WTC11 (cell line): ENCODE results near the gene SELENOH. TPM values are rescaled to one million over a fixed set of nuclear protein-coding genes. Genes with fewer than 3 reads are reported as not detected.

Experiments
- CBFB ChIP-seq: sonication (generic); formaldehyde crosslinking; IDR thresholded peaks from 2 replicates; pipeline ENCODE4 v1.8.1; 2022; ENCODE audit warnings: mild to moderate bottlenecking, low read depth, missing genetic modification reagents
- CDX4 ChIP-seq: fragments of 250-450 bp; sonication (Bioruptor Pico); IDR thresholded peaks from 2 replicates; pipeline ENCODE4 v1.9.0; 2021; ENCODE audit warnings: moderate library complexity, mild to moderate bottlenecking, inconsistent platforms, borderline replicate concordance
- E2F5 ChIP-seq: sonication (generic); formaldehyde crosslinking; IDR thresholded peaks from 2 replicates; pipeline ENCODE4 v1.8.1; 2022; ENCODE audit warnings: mild to moderate bottlenecking, moderate library complexity, missing genetic modification reagents
- FOXJ3 ChIP-seq: sonication (generic); formaldehyde crosslinking; IDR thresholded peaks from 2 replicates; pipeline ENCODE4 v1.9.0; 2021; ENCODE audit warnings: missing genetic modification reagents, mild to moderate bottlenecking, borderline replicate concordance
- FOXK1 ChIP-seq: sonication (generic); formaldehyde crosslinking; IDR thresholded peaks from 2 replicates; pipeline ENCODE4 v1.8.0; 2022; ENCODE audit warnings: mild to moderate bottlenecking, moderate library complexity, missing genetic modification reagents
- FOXP1 ChIP-seq: sonication (generic); formaldehyde crosslinking; IDR thresholded peaks from 2 replicates; pipeline ENCODE4 v1.8.0; 2022; ENCODE audit warnings: missing genetic modification reagents, mild to moderate bottlenecking, moderate library complexity, borderline replicate concordance
- GABPB1 ChIP-seq: sonication (generic); formaldehyde crosslinking; IDR thresholded peaks from 2 replicates; pipeline ENCODE4 v1.8.1; 2023; ENCODE audit warnings: mild to moderate bottlenecking, missing genetic modification reagents
- GRHL2 ChIP-seq: fragments of 250-450 bp; sonication (Bioruptor Pico); IDR thresholded peaks from 2 replicates; pipeline ENCODE4 v1.8.0; 2022; ENCODE audit warnings: mild to moderate bottlenecking, moderate library complexity; ENCODE audit not compliant: insufficient replicate concordance, severe bottlenecking
- HMGXB4 ChIP-seq: sonication (generic); formaldehyde crosslinking; IDR thresholded peaks from 2 replicates; pipeline ENCODE4 v1.8.1; 2023; ENCODE audit warnings: mild to moderate bottlenecking, moderate library complexity, missing genetic modification reagents
- JAZF1 ChIP-seq: fragments of 250-450 bp; sonication (Bioruptor Pico); IDR thresholded peaks from 2 replicates; pipeline ENCODE4 v1.9.0; 2021; ENCODE audit warnings: moderate library complexity, mild to moderate bottlenecking, inconsistent platforms
- RELA ChIP-seq: sonication (generic); formaldehyde crosslinking; IDR thresholded peaks from 2 replicates; pipeline ENCODE4 v1.8.1; 2022; ENCODE audit warnings: missing genetic modification reagents, mild to moderate bottlenecking, borderline replicate concordance
- SMAD3 ChIP-seq: sonication (generic); formaldehyde crosslinking; IDR thresholded peaks from 2 replicates; pipeline ENCODE4 v1.8.0; 2022; ENCODE audit warnings: missing genetic modification reagents, mild to moderate bottlenecking, borderline replicate concordance
- SMAD4 ChIP-seq: sonication (generic); formaldehyde crosslinking; IDR thresholded peaks from 2 replicates; pipeline ENCODE4 v1.8.0; 2022; ENCODE audit warnings: mild to moderate bottlenecking, missing genetic modification reagents
- STAT6 ChIP-seq: sonication (generic); formaldehyde crosslinking; conservative IDR thresholded peaks from 2 replicates; pipeline ENCODE4 v1.8.1; 2023; ENCODE audit warnings: mild to moderate bottlenecking, low read depth, missing genetic modification reagents, moderate library complexity
- ZBTB43 ChIP-seq: sonication (generic); formaldehyde crosslinking; IDR thresholded peaks from 2 replicates; pipeline ENCODE4 v1.8.1; 2023; ENCODE audit warnings: mild to moderate bottlenecking, missing genetic modification reagents
- ZNF281 ChIP-seq: sonication (generic); formaldehyde crosslinking; IDR thresholded peaks from 2 replicates; pipeline ENCODE4 v1.8.0; 2023; ENCODE audit warnings: mild to moderate bottlenecking, missing genetic modification reagents
- ZNF512 ChIP-seq: sonication (generic); formaldehyde crosslinking; IDR thresholded peaks from 2 replicates; pipeline ENCODE4 v1.8.1; 2022; ENCODE audit warnings: missing genetic modification reagents, borderline replicate concordance
- ZNF671 ChIP-seq: fragments of 250-450 bp; sonication (Bioruptor Pico); IDR thresholded peaks from 2 replicates; pipeline ENCODE4 v1.8.0; 2021; ENCODE audit warnings: mild to moderate bottlenecking
- total RNA-seq: library from RNA; stranded (reverse); gene quantifications from 3 replicates; pipeline ENCODE4 v1.2.3, GENCODE V29; 2021
- TF ChIP-seq, protein P1 (sequence below): sonication (generic); formaldehyde crosslinking; IDR thresholded peaks from 2 replicates; pipeline ENCODE4 v1.8.1; 2022; ENCODE audit warnings: low read depth, mild to moderate bottlenecking, moderate library complexity, missing genetic modification reagents, borderline replicate concordance
- TF ChIP-seq, protein P2 (sequence below): fragments of 250-450 bp; sonication (Bioruptor Pico); IDR thresholded peaks from 2 replicates; pipeline ENCODE4 v1.9.0; 2021; ENCODE audit warnings: mild to moderate bottlenecking

Gene SELENOH
- total RNA-seq, 1 experiment from 2014 or later = 251 TPM

- TF ChIP-seq, protein P1, sequence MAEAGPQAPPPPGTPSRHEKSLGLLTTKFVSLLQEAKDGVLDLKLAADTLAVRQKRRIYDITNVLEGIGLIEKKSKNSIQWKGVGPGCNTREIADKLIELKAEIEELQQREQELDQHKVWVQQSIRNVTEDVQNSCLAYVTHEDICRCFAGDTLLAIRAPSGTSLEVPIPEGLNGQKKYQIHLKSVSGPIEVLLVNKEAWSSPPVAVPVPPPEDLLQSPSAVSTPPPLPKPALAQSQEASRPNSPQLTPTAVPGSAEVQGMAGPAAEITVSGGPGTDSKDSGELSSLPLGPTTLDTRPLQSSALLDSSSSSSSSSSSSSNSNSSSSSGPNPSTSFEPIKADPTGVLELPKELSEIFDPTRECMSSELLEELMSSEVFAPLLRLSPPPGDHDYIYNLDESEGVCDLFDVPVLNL (CRISPR knock-in tag) = no peak
- no peak for TF ChIP-seq ZNF512
- TF ChIP-seq RELA (CRISPR knock-in tag) = no peak
- 0 out of 2 replicates have a peak, but pooled peaks have one; percentile 22 for TF ChIP-seq ZBTB43 (CRISPR knock-in tag)
- TF ChIP-seq FOXJ3 (CRISPR knock-in tag) = no peak
- TF ChIP-seq ZNF281 (CRISPR knock-in tag) = 0 out of 2 replicates have a peak, but pooled peaks have one; percentile 61
- TF ChIP-seq, protein P2, sequence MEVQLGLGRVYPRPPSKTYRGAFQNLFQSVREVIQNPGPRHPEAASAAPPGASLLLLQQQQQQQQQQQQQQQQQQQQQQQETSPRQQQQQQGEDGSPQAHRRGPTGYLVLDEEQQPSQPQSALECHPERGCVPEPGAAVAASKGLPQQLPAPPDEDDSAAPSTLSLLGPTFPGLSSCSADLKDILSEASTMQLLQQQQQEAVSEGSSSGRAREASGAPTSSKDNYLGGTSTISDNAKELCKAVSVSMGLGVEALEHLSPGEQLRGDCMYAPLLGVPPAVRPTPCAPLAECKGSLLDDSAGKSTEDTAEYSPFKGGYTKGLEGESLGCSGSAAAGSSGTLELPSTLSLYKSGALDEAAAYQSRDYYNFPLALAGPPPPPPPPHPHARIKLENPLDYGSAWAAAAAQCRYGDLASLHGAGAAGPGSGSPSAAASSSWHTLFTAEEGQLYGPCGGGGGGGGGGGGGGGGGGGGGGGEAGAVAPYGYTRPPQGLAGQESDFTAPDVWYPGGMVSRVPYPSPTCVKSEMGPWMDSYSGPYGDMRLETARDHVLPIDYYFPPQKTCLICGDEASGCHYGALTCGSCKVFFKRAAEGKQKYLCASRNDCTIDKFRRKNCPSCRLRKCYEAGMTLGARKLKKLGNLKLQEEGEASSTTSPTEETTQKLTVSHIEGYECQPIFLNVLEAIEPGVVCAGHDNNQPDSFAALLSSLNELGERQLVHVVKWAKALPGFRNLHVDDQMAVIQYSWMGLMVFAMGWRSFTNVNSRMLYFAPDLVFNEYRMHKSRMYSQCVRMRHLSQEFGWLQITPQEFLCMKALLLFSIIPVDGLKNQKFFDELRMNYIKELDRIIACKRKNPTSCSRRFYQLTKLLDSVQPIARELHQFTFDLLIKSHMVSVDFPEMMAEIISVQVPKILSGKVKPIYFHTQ (CRISPR knock-in tag) = no peak
- TF ChIP-seq CBFB (CRISPR knock-in tag) = no peak
- no peak for TF ChIP-seq CDX4 (CRISPR knock-in tag)
- TF ChIP-seq E2F5 (CRISPR knock-in tag) = no peak
- no peak; the same call in 1 of the 2 replicates for TF ChIP-seq SMAD3 (CRISPR knock-in tag)
- TF ChIP-seq ZNF671 (CRISPR knock-in tag) = no peak
- TF ChIP-seq GRHL2 = no peak
- no peak for TF ChIP-seq SMAD4 (CRISPR knock-in tag)
- peak; percentile 66; the same call in 1 of the 2 replicates for TF ChIP-seq HMGXB4 (CRISPR knock-in tag)
- TF ChIP-seq GABPB1 = no peak
- TF ChIP-seq FOXK1 (CRISPR knock-in tag) = 0 out of 2 replicates have a peak, but pooled peaks have one; percentile 7
- no peak for TF ChIP-seq JAZF1 (CRISPR knock-in tag)
- 0 out of 2 replicates have a peak, but pooled peaks have one; percentile 24 for TF ChIP-seq FOXP1 (CRISPR knock-in tag)
- TF ChIP-seq STAT6 (CRISPR knock-in tag) = no peak
Observed at GRCh38 chr11:57712256-57713150, 28.8 kb upstream of the SELENOH start, which contains the start of gene TMX2 (continued).
